ENCODE measurements around the gene FPGT.

GRCh38 chr1:74222701-74223100 lies 24.7 kb downstream of the FPGT start:
- TF ChIP-seq POLR2AphosphoS5 (IDR thresholded peaks at IDR 0.05; ENCODE audit: low read depth, low read length): no peak
- no peak for TF ChIP-seq POLR2A (IDR thresholded peaks at IDR 0.05; ENCODE audit: low read depth, low read length)
